Esophagus muscularis mucosa (tissue), 3 donors: ENCODE data around the gene ROBO1.

ENCODE experiments used
- POLR2A ChIP-seq: fragments of 450-650 bp; IDR thresholded peaks from one replicate; pipeline ENCODE4 v1.6.1; 2017; ENCODE audit warnings: antibody characterized with exemption, moderate library complexity, mild to moderate bottlenecking, low read depth
- POLR2AphosphoS5 ChIP-seq, 2 donors: sonication (generic); formaldehyde crosslinking; IDR thresholded peaks; one replicate each; pipeline ENCODE4 v1.6.1; 2017; ENCODE audit warnings: antibody characterized with exemption in 2 of 2
- TF ChIP-seq, protein P1 (sequence below), 3 experiments: fragments of 200-600 bp in 2 of 3; fragments of 450-650 bp in 1 of 3; sonication (generic) in 2 of 3; IDR thresholded peaks; one replicate each; pipeline ENCODE4 v1.5.1; 2017 to 2019; ENCODE audit warnings: antibody characterized with exemption in 3 of 3, mild to moderate bottlenecking in 2 of 3, moderate library complexity in 1 of 3

DNA sequence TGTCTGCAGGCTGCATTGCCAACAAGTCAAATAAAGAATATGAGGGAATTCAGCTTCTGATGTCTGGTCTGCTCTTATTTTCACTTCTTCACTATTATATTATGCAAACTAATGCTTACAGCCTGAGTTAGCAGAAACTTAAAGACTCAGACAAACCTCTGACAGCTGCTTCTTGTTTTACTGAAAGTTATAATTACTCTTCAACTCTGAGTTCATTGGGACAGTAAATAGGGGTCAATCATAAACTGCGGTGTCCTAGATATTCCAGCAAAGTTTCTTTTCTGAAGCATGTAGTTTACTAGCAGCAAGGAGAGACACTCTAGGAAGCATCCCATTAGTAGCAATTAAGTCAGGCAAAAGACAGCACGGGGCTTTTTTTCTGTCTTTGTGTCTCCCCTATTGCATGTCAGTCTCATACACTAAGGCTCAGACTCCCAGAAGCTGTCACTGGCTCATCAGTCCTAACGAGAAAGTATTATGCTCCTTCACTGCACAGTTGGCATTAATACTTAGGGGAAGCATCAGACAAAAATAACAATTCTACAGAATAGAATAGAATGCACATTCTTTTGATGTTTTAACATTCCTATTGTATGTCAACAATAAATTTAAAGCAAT lies 1060.8 kb downstream of the ROBO1 start:
- TF ChIP-seq, protein P1, sequence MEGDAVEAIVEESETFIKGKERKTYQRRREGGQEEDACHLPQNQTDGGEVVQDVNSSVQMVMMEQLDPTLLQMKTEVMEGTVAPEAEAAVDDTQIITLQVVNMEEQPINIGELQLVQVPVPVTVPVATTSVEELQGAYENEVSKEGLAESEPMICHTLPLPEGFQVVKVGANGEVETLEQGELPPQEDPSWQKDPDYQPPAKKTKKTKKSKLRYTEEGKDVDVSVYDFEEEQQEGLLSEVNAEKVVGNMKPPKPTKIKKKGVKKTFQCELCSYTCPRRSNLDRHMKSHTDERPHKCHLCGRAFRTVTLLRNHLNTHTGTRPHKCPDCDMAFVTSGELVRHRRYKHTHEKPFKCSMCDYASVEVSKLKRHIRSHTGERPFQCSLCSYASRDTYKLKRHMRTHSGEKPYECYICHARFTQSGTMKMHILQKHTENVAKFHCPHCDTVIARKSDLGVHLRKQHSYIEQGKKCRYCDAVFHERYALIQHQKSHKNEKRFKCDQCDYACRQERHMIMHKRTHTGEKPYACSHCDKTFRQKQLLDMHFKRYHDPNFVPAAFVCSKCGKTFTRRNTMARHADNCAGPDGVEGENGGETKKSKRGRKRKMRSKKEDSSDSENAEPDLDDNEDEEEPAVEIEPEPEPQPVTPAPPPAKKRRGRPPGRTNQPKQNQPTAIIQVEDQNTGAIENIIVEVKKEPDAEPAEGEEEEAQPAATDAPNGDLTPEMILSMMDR (IDR thresholded peaks at IDR 0.05) = no peak
- no peak for TF ChIP-seq POLR2A
- no peak for TF ChIP-seq POLR2AphosphoS5 (IDR thresholded peaks at IDR 0.05)
